A549 (cell line): ENCODE data around the gene TMEM135. TPM values are rescaled to one million over a fixed set of nuclear protein-coding genes. Genes with fewer than 3 reads are reported as not detected.

Experiments used
- ATAC-seq, 2 experiments: fragments of 200-7000 bp in 1 of 2; fragments of >200 bp in 1 of 2; cut with Nextera tagmentation in 1 of 2; cut with Tn5 transposase in 1 of 2; 3 replicates each; pipeline versions ENCODE4 v1.8.0 to v1.9.1; 2018 to 2020; ENCODE audit warnings: mild to moderate bottlenecking in 1 of 2, moderate library complexity in 1 of 2
- CTCF ChIA-PET: fragments of 300-600 bp; sonication (Branson Sonifier 250); formaldehyde crosslinking; extraction: SDS; loops from one replicate; lab custom pipeline; 2021; ENCODE audit warnings: antibody characterized with exemption, inconsistent platforms; lab: Yijun Ruan, JAX
- POLR2A ChIA-PET: fragments of 350-600 bp; formaldehyde crosslinking; extraction: SDS; loops from one replicate; lab custom pipeline; 2021; ENCODE audit warnings: antibody characterized with exemption, inconsistent platforms; lab: Yijun Ruan, JAX
- DNase-seq, 2 experiments: peaks; one replicate each; pipeline versions ENCODE4 v3.0.0 to v3.0.0-alpha.2; 2011 to 2016; ENCODE audit warnings: low read depth in 1 of 2, low spot score in 1 of 2
- FAIRE-seq: peaks from 2 replicates; lab custom pipeline; 2011; peaks lifted over from hg19 to GRCh38; lab: Jason Lieb, UNC
- H3K27ac ChIP-seq, 2 experiments: fragments of >200 bp; sonication (Bioruptor Twin); formaldehyde crosslinking; 3 replicates each; pipeline ENCODE4 v1.5.1; 2016 to 2017
- H3K4me1 ChIP-seq: fragments of >200 bp; sonication (Bioruptor Twin); formaldehyde crosslinking; 3 replicates; pipeline ENCODE4 v1.6.1; 2016
- H3K4me2 ChIP-seq: fragments of >200 bp; sonication (Bioruptor Twin); formaldehyde crosslinking; 3 replicates; pipeline ENCODE4 v1.6.1; 2016
- H3K4me3 ChIP-seq: fragments of >200 bp; sonication (Bioruptor Twin); formaldehyde crosslinking; 3 replicates; pipeline ENCODE4 v1.5.1; 2016
- H3K9me3 ChIP-seq: fragments of >200 bp; sonication (Bioruptor Twin); formaldehyde crosslinking; 3 replicates; pipeline ENCODE4 v1.6.1; 2016
- BCL3 ChIP-seq: fragments of >200 bp; sonication (Bioruptor Twin); formaldehyde crosslinking; IDR thresholded peaks from 3 replicates; pipeline ENCODE4 v1.6.1; 2016
- BHLHE40 ChIP-seq: IDR thresholded peaks from 2 replicates; pipeline ENCODE4 v1.6.1; 2012; ENCODE audit warnings: low read depth, low read length, inconsistent platforms
- CEBPB ChIP-seq, 2 experiments: fragments of >200 bp in 1 of 2; sonication (Bioruptor Twin) in 1 of 2; formaldehyde crosslinking in 1 of 2; IDR thresholded peaks; 2 replicates each; pipeline ENCODE4 v1.6.1; 2012 to 2016
- CHD2 ChIP-seq: fragments of 150-350 bp; IDR thresholded peaks from 2 replicates; pipeline ENCODE4 v1.6.1; 2014; ENCODE audit warnings: low read length; ENCODE audit not compliant: partially characterized antibody
- CHD4 ChIP-seq: fragments of 200-600 bp; sonication (generic); IDR thresholded peaks from 2 replicates; pipeline ENCODE4 v1.6.1; 2016; ENCODE audit warnings: antibody characterized with exemption, mild to moderate bottlenecking, borderline replicate concordance
- EHF ChIP-seq: fragments of 250-450 bp; sonication (Bioruptor Pico); IDR thresholded peaks from 2 replicates; pipeline ENCODE4 v1.5.0; 2020; ENCODE audit warnings: mild to moderate bottlenecking
- ELK1 ChIP-seq: fragments of 150-350 bp; IDR thresholded peaks from 2 replicates; pipeline ENCODE4 v1.6.1; 2014; ENCODE audit warnings: low read depth, mild to moderate bottlenecking, low read length
- FOSB ChIP-seq: fragments of 250-450 bp; sonication (Bioruptor Pico); IDR thresholded peaks from 2 replicates; pipeline ENCODE4 v1.5.0; 2020; ENCODE audit warnings: mild to moderate bottlenecking, moderate library complexity
- HDAC2 ChIP-seq: fragments of 200-600 bp; sonication (generic); IDR thresholded peaks from 2 replicates; pipeline ENCODE4 v1.6.1; 2016
- HMGXB4 ChIP-seq: fragments of 250-450 bp; sonication (Bioruptor Pico); IDR thresholded peaks from 2 replicates; pipeline ENCODE4 v1.5.0; 2021; ENCODE audit warnings: mild to moderate bottlenecking, moderate library complexity, borderline replicate concordance
- JUN ChIP-seq, 2 experiments: fragments of >200 bp; sonication (Bioruptor Twin); formaldehyde crosslinking; IDR thresholded peaks; 2 replicates in 1 of 2; 3 replicates in 1 of 2; pipeline ENCODE4 v1.6.1; 2016 to 2017
- MAFK ChIP-seq: fragments of 450-650 bp; IDR thresholded peaks from 2 replicates; pipeline ENCODE4 v1.6.1; 2014; ENCODE audit not compliant: partially characterized antibody
- MAZ ChIP-seq: fragments of 150-350 bp; IDR thresholded peaks from 2 replicates; pipeline ENCODE4 v1.6.1; 2014; ENCODE audit warnings: antibody characterized with exemption, low read depth, low read length, borderline replicate concordance
- MYC ChIP-seq: IDR thresholded peaks from 2 replicates; pipeline ENCODE4 v1.6.1; 2012; ENCODE audit warnings: mild to moderate bottlenecking, inconsistent platforms, low read length, improper control_type of control experiment, borderline replicate concordance
- PHF8 ChIP-seq: fragments of 200-600 bp; sonication (generic); IDR thresholded peaks from 2 replicates; pipeline ENCODE4 v1.6.1; 2016; ENCODE audit warnings: low read depth, mild to moderate bottlenecking, antibody characterized with exemption, moderate library complexity, borderline replicate concordance
- POLR2A ChIP-seq: IDR thresholded peaks from 2 replicates; pipeline ENCODE4 v1.6.1; 2012; ENCODE audit warnings: mild to moderate bottlenecking, low read length
- RCOR1 ChIP-seq: fragments of 150-350 bp; IDR thresholded peaks from 2 replicates; pipeline ENCODE4 v1.6.1; 2014; ENCODE audit warnings: antibody characterized with exemption, low read length, low read depth
- REST ChIP-seq: fragments of 200-600 bp; sonication (generic); IDR thresholded peaks from 2 replicates; pipeline ENCODE4 v1.6.1; 2016; ENCODE audit warnings: antibody characterized with exemption, mild to moderate bottlenecking, moderate library complexity
- RFX5 ChIP-seq: fragments of 450-650 bp; IDR thresholded peaks from 2 replicates; pipeline ENCODE4 v1.7.1; 2014; ENCODE audit warnings: antibody characterized with exemption, mild to moderate bottlenecking, moderate library complexity
- ZFP36 ChIP-seq: fragments of 450-650 bp; IDR thresholded peaks from 2 replicates; pipeline ENCODE4 v1.6.1; 2014; ENCODE audit warnings: borderline replicate concordance; ENCODE audit not compliant: partially characterized antibody
- ZNF302 ChIP-seq: fragments of 250-450 bp; sonication (Bioruptor Pico); IDR thresholded peaks from 2 replicates; pipeline ENCODE4 v1.9.0; 2021; ENCODE audit warnings: inconsistent platforms, mild to moderate bottlenecking, moderate library complexity
- ZSCAN20 ChIP-seq: fragments of 250-450 bp; sonication (Bioruptor Pico); IDR thresholded peaks from 2 replicates; pipeline ENCODE4 v1.8.0; 2022; ENCODE audit warnings: mild to moderate bottlenecking, moderate library complexity
- WGBS: methylation state at CpG from one replicate; pipeline ENCODE4 v1.1.6; 2017; ENCODE audit errors: missing lambda C conversion rate; 5-methylcytosine and 5-hydroxymethylcytosine counted together
- polyA plus RNA-seq, 4 experiments: library from polyadenylated mRNA; depleted of rRNA in 3 of 4; stranded (reverse); fragments of >200 nt; fragmentation: RNase III in 1 of 4; extraction: RNeasy Plus Mini Kit Qiagen cat#74134 plus additional on column Dnase treatment in 1 of 4; gene quantifications; 2 replicates in 3 of 4; 3 replicates in 1 of 4; pipeline ENCODE4 v1.2.3, GENCODE V29; 2011 to 2017

The TMEM135 gene
- polyA plus RNA-seq, 2 of the 4 experiments (the other 2 are of a cell fraction) = 18.4 to 18.5 TPM

GRCh38 chr11:87353771-87354345 is 316.1 kb downstream of the TMEM135 start:
- no peak for FAIRE-seq
- ChIA-PET CTCF (interaction anchor here (0.8 to 5.3 kb wide), 13 partner anchors 13 to 1533 kb away, joined by 3 to 97 read pairs (median 4); no protein-coding TSS in a partner anchor), POLR2A (interaction anchor here (0.6 kb wide), 1 partner anchor 74 kb away, joined by 9 read pairs; no protein-coding TSS in a partner anchor)
- DNase-seq = no peak
- TF ChIP-seq RCOR1 (no peak), RFX5 (no peak), ZNF302 (CRISPR knock-in tag) (no peak), HDAC2 (no peak), HMGXB4 (CRISPR knock-in tag) (no peak), BCL3 (no peak), ELK1 (no peak), CHD4 (no peak)
- Histone ChIP-seq H3K27ac (no peak overlapping the region), H3K4me2 (no peak overlapping the region), H3K9me3 (no peaks in the 10 kb centered on the region), H3K4me1 (no peaks in the 10 kb centered on the region), H3K4me3 (no peak overlapping the region)
- WGBS = 44% methylated on average over 2 of the region's 2 CpGs
- ATAC-seq = no peak

GRCh38 chr11:87355596-87355995 is 317.9 kb downstream of the TMEM135 start:
- no peak overlapping the region for H3K4me2 ChIP-seq
- no peak overlapping the region for H3K27ac ChIP-seq
- ChIA-PET POLR2A (no interaction called here), CTCF (interaction anchor here (1.1 to 5.3 kb wide), 3 partner anchors 64 to 1532 kb away, joined by 4 to 97 read pairs (median 6); no protein-coding TSS in a partner anchor)
- no peaks in the 10 kb centered on the region for H3K4me1 ChIP-seq
- WGBS = 50% methylated on average over 1 of the region's 1 CpG
- no peak for FAIRE-seq
- no peak for ATAC-seq
- H3K4me3 ChIP-seq = no peak overlapping the region
- H3K9me3 ChIP-seq = no peaks in the 10 kb centered on the region
- DNase-seq = no peak
- no peak for TF ChIP-seq REST
- TF ChIP-seq JUN (IDR thresholded peaks at IDR 0.05) = no peak
- TF ChIP-seq ELK1 = no peak
- no peak for TF ChIP-seq FOSB (CRISPR knock-in tag)
- no peak for TF ChIP-seq POLR2A
- no peak for TF ChIP-seq ZFP36
- TF ChIP-seq PHF8 = no peak
- TF ChIP-seq CHD4 = no peak
- no peak for TF ChIP-seq MAFK
- TF ChIP-seq BHLHE40 = no peak
- no peak for TF ChIP-seq EHF (CRISPR knock-in tag)
- no peak for TF ChIP-seq CHD2
- TF ChIP-seq MAZ = no peak
- no peak for TF ChIP-seq MYC
- TF ChIP-seq ZSCAN20 (CRISPR knock-in tag) = no peak
- no peak for TF ChIP-seq CEBPB (IDR thresholded peaks at IDR 0.05)
